ENCODE data around the gene CPNE6.
"Not testable (repeated sequence)": the region's sequence is repeated elsewhere in the genome, so short reads cannot be mapped to it uniquely, and the experiment has no call there.

CPNE6 gene

DNA sequence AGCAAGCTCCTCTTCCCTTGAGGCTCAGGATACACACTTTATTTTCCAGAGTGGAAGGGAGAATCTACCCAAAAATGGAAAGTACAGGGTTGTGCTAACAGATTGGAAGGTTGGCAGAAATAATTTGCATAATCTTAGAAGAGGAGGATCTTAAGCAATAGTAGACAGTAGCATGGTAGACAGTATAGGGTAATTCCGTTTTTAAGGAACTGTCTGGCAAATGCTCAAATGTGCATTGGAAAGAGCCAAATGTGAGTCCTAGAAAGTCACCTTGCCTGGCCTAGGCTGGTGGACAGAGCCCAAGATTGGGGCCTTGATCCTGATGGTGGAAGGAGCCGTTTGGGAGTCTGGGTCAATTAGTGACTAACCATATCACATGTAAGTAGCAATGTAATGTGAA lies 32.7 kb upstream of the CPNE6 start:
- no peak for TF ChIP-seq GLIS3 (CRISPR knock-in tag; IDR thresholded peaks at IDR 0.05)
- no peak for ATAC-seq

DNA sequence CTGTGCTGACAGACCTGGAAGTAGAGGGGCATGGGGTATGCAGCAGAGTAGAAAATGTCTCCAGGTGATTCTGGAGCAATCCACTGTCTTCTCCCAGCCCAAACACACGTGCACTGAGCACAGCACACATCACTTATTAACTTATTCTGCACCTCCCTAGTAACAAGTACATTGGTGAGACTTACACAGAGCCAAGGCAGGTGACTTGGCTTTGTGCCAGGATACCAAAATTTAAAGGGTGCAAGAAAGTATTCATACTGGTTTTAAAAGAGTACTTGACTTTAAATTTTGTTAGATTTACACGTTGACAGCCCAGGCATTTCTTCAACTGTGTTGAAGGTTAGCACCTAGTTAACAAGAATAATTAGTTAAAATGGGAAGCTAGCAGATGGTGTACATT lies 30.7 kb upstream of the CPNE6 start:
- TF ChIP-seq CSDC2 (CRISPR knock-in tag; IDR thresholded peaks at IDR 0.05): no peak
- TF ChIP-seq SNAI2 (CRISPR knock-in tag; IDR thresholded peaks at IDR 0.05): no peak
- TF ChIP-seq ZFP3 (CRISPR knock-in tag; IDR thresholded peaks at IDR 0.05): no peak
- TF ChIP-seq, protein P1, sequence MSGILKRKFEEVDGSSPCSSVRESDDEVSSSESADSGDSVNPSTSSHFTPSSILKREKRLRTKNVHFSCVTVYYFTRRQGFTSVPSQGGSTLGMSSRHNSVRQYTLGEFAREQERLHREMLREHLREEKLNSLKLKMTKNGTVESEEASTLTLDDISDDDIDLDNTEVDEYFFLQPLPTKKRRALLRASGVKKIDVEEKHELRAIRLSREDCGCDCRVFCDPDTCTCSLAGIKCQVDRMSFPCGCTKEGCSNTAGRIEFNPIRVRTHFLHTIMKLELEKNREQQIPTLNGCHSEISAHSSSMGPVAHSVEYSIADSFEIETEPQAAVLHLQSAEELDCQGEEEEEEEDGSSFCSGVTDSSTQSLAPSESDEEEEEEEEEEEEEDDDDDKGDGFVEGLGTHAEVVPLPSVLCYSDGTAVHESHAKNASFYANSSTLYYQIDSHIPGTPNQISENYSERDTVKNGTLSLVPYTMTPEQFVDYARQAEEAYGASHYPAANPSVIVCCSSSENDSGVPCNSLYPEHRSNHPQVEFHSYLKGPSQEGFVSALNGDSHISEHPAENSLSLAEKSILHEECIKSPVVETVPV (CRISPR knock-in tag; IDR thresholded peaks at IDR 0.05): no peak
- TF ChIP-seq, protein P2, sequence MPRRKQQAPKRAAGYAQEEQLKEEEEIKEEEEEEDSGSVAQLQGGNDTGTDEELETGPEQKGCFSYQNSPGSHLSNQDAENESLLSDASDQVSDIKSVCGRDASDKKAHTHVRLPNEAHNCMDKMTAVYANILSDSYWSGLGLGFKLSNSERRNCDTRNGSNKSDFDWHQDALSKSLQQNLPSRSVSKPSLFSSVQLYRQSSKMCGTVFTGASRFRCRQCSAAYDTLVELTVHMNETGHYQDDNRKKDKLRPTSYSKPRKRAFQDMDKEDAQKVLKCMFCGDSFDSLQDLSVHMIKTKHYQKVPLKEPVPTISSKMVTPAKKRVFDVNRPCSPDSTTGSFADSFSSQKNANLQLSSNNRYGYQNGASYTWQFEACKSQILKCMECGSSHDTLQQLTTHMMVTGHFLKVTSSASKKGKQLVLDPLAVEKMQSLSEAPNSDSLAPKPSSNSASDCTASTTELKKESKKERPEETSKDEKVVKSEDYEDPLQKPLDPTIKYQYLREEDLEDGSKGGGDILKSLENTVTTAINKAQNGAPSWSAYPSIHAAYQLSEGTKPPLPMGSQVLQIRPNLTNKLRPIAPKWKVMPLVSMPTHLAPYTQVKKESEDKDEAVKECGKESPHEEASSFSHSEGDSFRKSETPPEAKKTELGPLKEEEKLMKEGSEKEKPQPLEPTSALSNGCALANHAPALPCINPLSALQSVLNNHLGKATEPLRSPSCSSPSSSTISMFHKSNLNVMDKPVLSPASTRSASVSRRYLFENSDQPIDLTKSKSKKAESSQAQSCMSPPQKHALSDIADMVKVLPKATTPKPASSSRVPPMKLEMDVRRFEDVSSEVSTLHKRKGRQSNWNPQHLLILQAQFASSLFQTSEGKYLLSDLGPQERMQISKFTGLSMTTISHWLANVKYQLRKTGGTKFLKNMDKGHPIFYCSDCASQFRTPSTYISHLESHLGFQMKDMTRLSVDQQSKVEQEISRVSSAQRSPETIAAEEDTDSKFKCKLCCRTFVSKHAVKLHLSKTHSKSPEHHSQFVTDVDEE (CRISPR knock-in tag; IDR thresholded peaks at IDR 0.05): no peak
- no peak for TF ChIP-seq GLIS3 (CRISPR knock-in tag; IDR thresholded peaks at IDR 0.05)
- no peak for TF ChIP-seq ZNF8 (CRISPR knock-in tag; IDR thresholded peaks at IDR 0.05)
- no peak for TF ChIP-seq TOX (CRISPR knock-in tag; IDR thresholded peaks at IDR 0.05; ENCODE audit: borderline replicate concordance)
- TF ChIP-seq ESRRG (CRISPR knock-in tag; IDR thresholded peaks at IDR 0.05): no peak
- no peak for TF ChIP-seq RARB (CRISPR knock-in tag; IDR thresholded peaks at IDR 0.05)
- TF ChIP-seq ZNF565 (CRISPR knock-in tag; conservative IDR thresholded peaks at IDR 0.05; ENCODE audit: low read depth): no peak
- ATAC-seq: no peak

DNA sequence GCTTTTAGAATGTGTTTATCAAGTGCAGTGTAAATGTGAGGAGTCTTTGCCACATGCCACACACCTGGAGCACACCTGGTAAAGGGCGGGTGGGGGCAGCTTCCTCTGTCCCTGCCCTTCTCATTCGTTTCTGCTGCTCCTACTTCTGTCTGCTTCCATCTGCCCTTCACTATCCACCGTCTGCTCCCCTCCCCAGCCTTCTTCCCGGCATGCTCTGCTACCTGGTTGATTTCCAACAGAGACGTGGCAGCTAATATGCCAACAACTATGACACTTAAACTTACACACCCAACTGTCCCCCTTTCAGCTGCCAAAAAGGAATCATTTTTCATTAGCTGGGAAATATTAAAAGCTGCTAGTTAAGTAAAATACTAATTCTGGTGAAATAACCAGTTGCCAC lies 28.6 kb upstream of the CPNE6 start:
- no peak for ATAC-seq
- TF ChIP-seq ISL1 (CRISPR knock-in tag; IDR thresholded peaks at IDR 0.05): no peak
- no peak for TF ChIP-seq ZNF565 (CRISPR knock-in tag; conservative IDR thresholded peaks at IDR 0.05; ENCODE audit: low read depth)
- TF ChIP-seq ARNTL (CRISPR knock-in tag; IDR thresholded peaks at IDR 0.05; ENCODE audit: borderline replicate concordance, low read depth): no peak

DNA sequence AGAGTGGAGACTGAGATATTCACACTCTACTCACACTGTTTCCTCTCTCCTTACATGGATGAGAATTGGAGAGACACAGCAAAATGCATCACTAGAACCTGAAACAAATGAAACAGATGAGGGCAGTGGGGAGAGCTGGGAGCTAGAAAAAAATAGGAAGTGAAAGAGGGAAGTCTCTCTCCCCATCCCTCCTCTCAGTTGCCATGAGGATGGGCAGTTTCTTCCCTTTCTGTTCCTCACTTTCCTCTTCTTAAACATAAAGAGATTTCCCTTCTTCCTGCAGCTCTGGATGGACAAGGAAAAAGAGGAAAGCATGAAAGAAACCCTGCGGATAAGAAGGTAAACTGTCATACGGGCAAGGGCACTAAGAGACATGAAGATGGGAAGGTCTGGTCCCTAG lies 22.4 kb upstream of the CPNE6 start:
- ATAC-seq: not testable (repeated sequence)

DNA sequence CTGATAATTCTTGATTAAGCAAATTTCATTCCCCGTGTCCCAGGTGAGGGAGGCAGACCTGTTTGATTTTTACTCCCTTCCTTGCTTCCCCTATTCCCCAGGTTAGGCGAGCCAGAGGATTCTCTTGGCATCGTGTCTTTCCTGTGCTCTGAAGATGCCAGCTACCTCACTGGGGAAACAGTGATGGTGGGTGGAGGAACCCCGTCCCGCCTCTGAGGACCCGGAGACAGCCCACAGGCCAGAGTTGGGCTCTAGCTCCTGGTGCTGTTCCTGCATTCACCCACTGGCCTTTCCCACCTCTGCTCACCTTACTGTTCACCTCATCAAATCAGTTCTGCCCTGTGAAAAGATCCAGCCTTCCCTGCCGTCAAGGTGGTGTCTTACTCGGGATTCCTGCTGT lies 20.6 kb upstream of the CPNE6 start:
- ATAC-seq: not testable (repeated sequence)

DNA sequence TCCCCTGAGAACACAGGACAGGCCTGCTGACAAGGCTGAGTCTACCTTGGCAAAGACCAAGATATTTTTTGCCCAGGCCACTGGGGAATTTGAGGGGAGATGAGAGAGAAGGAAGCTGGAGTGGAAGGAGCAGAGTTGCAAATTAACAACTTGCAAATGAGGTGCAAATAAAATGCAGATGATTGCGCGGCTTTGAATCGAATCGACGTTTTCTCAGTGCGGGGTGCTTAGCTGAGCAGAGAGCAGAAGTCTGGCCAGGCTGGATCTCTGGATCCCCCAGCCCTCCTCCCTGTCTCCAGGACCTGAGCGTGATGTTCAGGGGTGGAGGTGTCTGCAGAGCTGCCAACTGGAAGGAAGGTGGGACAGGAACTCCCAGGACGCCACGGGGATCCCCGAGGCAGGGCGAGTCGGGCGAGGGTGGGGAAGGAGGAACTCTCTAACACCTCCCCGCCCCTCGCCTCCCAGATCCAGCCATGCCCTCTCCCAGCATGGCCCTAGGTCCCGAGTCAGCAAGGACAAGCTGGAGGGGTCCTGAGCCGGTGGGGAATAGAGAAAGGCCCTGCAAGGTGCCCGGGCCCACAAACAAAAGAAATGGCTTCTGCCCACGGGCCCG lies 20.1 kb upstream of the CPNE6 start:
- peak; percentile 6; the same call in 2 of the 3 replicates for ATAC-seq
- TF ChIP-seq CSDC2 (CRISPR knock-in tag; IDR thresholded peaks at IDR 0.05) (no peak), OSR1 (CRISPR knock-in tag; IDR thresholded peaks at IDR 0.05) (no peak), BACH2 (CRISPR knock-in tag; IDR thresholded peaks at IDR 0.05; ENCODE audit: borderline replicate concordance) (no peak), ZFP3 (CRISPR knock-in tag; IDR thresholded peaks at IDR 0.05) (no peak), ZFP30 (CRISPR knock-in tag; IDR thresholded peaks at IDR 0.05) (no peak), ARNTL (CRISPR knock-in tag; IDR thresholded peaks at IDR 0.05; ENCODE audit: borderline replicate concordance, low read depth) (no peak), SNAI2 (CRISPR knock-in tag; IDR thresholded peaks at IDR 0.05) (no peak), ZNF70 (CRISPR knock-in tag; IDR thresholded peaks at IDR 0.05) (no peak), PPARA (CRISPR knock-in tag; IDR thresholded peaks at IDR 0.05; ENCODE audit: borderline replicate concordance) (no peak)
- TF ChIP-seq, protein P3, sequence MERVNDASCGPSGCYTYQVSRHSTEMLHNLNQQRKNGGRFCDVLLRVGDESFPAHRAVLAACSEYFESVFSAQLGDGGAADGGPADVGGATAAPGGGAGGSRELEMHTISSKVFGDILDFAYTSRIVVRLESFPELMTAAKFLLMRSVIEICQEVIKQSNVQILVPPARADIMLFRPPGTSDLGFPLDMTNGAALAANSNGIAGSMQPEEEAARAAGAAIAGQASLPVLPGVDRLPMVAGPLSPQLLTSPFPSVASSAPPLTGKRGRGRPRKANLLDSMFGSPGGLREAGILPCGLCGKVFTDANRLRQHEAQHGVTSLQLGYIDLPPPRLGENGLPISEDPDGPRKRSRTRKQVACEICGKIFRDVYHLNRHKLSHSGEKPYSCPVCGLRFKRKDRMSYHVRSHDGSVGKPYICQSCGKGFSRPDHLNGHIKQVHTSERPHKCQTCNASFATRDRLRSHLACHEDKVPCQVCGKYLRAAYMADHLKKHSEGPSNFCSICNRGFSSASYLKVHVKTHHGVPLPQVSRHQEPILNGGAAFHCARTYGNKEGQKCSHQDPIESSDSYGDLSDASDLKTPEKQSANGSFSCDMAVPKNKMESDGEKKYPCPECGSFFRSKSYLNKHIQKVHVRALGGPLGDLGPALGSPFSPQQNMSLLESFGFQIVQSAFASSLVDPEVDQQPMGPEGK (CRISPR knock-in tag; IDR thresholded peaks at IDR 0.05; ENCODE audit: borderline replicate concordance): no peak
- TF ChIP-seq, protein P2 (CRISPR knock-in tag; IDR thresholded peaks at IDR 0.05): no peak
- TF ChIP-seq, protein P1 (CRISPR knock-in tag; IDR thresholded peaks at IDR 0.05): no peak
- TF ChIP-seq, protein P4, sequence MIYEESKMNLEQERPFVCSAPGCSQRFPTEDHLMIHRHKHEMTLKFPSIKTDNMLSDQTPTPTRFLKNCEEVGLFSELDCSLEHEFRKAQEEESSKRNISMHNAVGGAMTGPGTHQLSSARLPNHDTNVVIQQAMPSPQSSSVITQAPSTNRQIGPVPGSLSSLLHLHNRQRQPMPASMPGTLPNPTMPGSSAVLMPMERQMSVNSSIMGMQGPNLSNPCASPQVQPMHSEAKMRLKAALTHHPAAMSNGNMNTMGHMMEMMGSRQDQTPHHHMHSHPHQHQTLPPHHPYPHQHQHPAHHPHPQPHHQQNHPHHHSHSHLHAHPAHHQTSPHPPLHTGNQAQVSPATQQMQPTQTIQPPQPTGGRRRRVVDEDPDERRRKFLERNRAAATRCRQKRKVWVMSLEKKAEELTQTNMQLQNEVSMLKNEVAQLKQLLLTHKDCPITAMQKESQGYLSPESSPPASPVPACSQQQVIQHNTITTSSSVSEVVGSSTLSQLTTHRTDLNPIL (CRISPR knock-in tag; IDR thresholded peaks at IDR 0.05; ENCODE audit: low read depth): no peak

All from SK-N-SH treated with all-trans-retinoic acid at 6 μM for 48 hours (cell line).